OCI-LY1 (cell line): Measurements from ENCODE around the gene LRMDA.

ENCODE experiments used
- H2AFZ ChIP-seq: fragments of 200-600 bp; sonication (generic), shearing (Covaris generic); 2 replicates; pipeline ENCODE4 v1.6.0; 2014; ENCODE audit warnings: antibody characterized with exemption, mild to moderate bottlenecking, low read length
- H3F3A ChIP-seq: fragments of 200-600 bp; sonication (generic), shearing (Covaris generic); 2 replicates; pipeline ENCODE4 v1.6.0; 2014; ENCODE audit warnings: mild to moderate bottlenecking, antibody characterized with exemption, low read length, moderate library complexity; ENCODE audit not compliant: insufficient read depth
- H3K27ac ChIP-seq: fragments of 200-600 bp; sonication (generic); 2 replicates; pipeline ENCODE4 v1.5.1; 2014; ENCODE audit warnings: low read length, mixed run types, mild to moderate bottlenecking, low read depth; ENCODE audit not compliant: poor library complexity, severe bottlenecking
- H3K27me3 ChIP-seq: fragments of 200-600 bp; sonication (generic); 2 replicates; pipeline ENCODE4 v1.6.0; 2014; ENCODE audit warnings: antibody characterized with exemption, mild to moderate bottlenecking, low read length, moderate library complexity; ENCODE audit not compliant: insufficient read depth
- H3K36me3 ChIP-seq: fragments of 200-600 bp; sonication (generic); 2 replicates; pipeline ENCODE4 v1.6.1; 2014; ENCODE audit warnings: mild to moderate bottlenecking, antibody characterized with exemption, low read length, moderate library complexity, mixed read lengths; ENCODE audit not compliant: insufficient read depth
- H3K4me1 ChIP-seq: fragments of 200-600 bp; sonication (generic); 2 replicates; pipeline ENCODE4 v1.5.1; 2014; ENCODE audit warnings: mild to moderate bottlenecking, low read length, moderate library complexity; ENCODE audit not compliant: insufficient read depth, severe bottlenecking
- H3K4me2 ChIP-seq: fragments of 200-600 bp; sonication (generic), shearing (Covaris generic); 2 replicates; pipeline ENCODE4 v1.6.1; 2014; ENCODE audit warnings: low read length
- H3K4me3 ChIP-seq: fragments of 200-600 bp; sonication (generic); 2 replicates; pipeline ENCODE4 v1.5.1; 2014; ENCODE audit warnings: low read length, low read depth, mild to moderate bottlenecking, mixed read lengths; ENCODE audit not compliant: poor library complexity, severe bottlenecking
- H3K79me2 ChIP-seq: fragments of 200-600 bp; shearing (Covaris generic); 2 replicates; pipeline ENCODE4 v1.6.1; 2016; ENCODE audit warnings: mixed run types, low read length, mixed read lengths; ENCODE audit not compliant: insufficient read depth
- H3K9ac ChIP-seq: fragments of 200-600 bp; sonication (generic), shearing (Covaris generic); 2 replicates; pipeline ENCODE4 v1.6.1; 2014; ENCODE audit warnings: mild to moderate bottlenecking, low read length, mixed read lengths
- H3K9me2 ChIP-seq: fragments of 200-600 bp; sonication (generic), shearing (Covaris generic); 2 replicates; pipeline ENCODE4 v1.6.1; 2014; ENCODE audit warnings: low read depth, mild to moderate bottlenecking, low read length, mixed read lengths
- H3K9me3 ChIP-seq: fragments of 200-600 bp; shearing (Covaris generic); 2 replicates; pipeline ENCODE4 v1.6.1; 2014; ENCODE audit warnings: low read length, mixed read lengths
- H4K20me1 ChIP-seq: fragments of 200-600 bp; sonication (generic), shearing (Covaris generic); 2 replicates; pipeline ENCODE4 v1.6.0; 2016; ENCODE audit warnings: mild to moderate bottlenecking, low read length; ENCODE audit not compliant: insufficient read depth
- CTCF ChIP-seq: fragments of 200-600 bp; sonication (generic), shearing (Covaris generic); IDR thresholded peaks from 2 replicates; pipeline ENCODE4 v1.5.1; 2017; ENCODE audit warnings: mild to moderate bottlenecking, antibody characterized with exemption, low read length, moderate library complexity, mixed read lengths
- EZH2 ChIP-seq: fragments of 200-600 bp; sonication (generic), shearing (Covaris generic); IDR thresholded peaks from 2 replicates; pipeline ENCODE4 v1.8.0; 2017; ENCODE audit warnings: borderline replicate concordance, mixed run types, mild to moderate bottlenecking, antibody characterized with exemption, low read length, moderate library complexity, mixed read lengths

Gene LRMDA

GRCh38 chr10:75569506-75569905, 138.1 kb downstream of the LRMDA start:
- H3K79me2 ChIP-seq = no peaks in the 10 kb centered on the region
- no peak overlapping the region for H3K9ac ChIP-seq
- H3K27me3 ChIP-seq = no peaks in the 10 kb centered on the region
- H4K20me1 ChIP-seq = no peaks in the 10 kb centered on the region
- H3K4me1 ChIP-seq = no peaks in the 10 kb centered on the region
- no peaks in the 10 kb centered on the region for H3K36me3 ChIP-seq
- no peaks in the 10 kb centered on the region for H3F3A ChIP-seq
- 0 out of 2 replicates have a peak, but pooled peaks cover 3% of the 10 kb centered on the region for H3K9me3 ChIP-seq
- H3K9me2 ChIP-seq = no peaks in the 10 kb centered on the region
- no peak overlapping the region for H3K27ac ChIP-seq
- H2AFZ ChIP-seq = no peak overlapping the region
- H3K4me2 ChIP-seq = no peak overlapping the region
- H3K4me3 ChIP-seq = no peak overlapping the region
- no peak for TF ChIP-seq CTCF
- TF ChIP-seq EZH2 = no peak

- Histone ChIP-seq H3K9me3 (0 out of 2 replicates have a peak, but pooled peaks cover 3% of the 10 kb centered on the region), H3F3A (no peaks in the 10 kb centered on the region)
- TF ChIP-seq EZH2 (no peak), CTCF (no peak)
Observed at GRCh38 chr10:75572478-75572877, 141.1 kb downstream of the LRMDA start.

GRCh38 chr10:75575940-75576339, 144.5 kb downstream of the LRMDA start:
- Histone ChIP-seq H3K27ac (no peak overlapping the region), H3K4me1 (no peaks in the 10 kb centered on the region), H3K4me2 (no peak overlapping the region), H3K9ac (no peak overlapping the region), H4K20me1 (no peaks in the 10 kb centered on the region), H3K27me3 (no peaks in the 10 kb centered on the region), H3K4me3 (no peak overlapping the region), H3K9me2 (no peaks in the 10 kb centered on the region), H3K79me2 (no peaks in the 10 kb centered on the region), H3K9me3 (0 out of 2 replicates have a peak, but pooled peaks cover 3% of the 10 kb centered on the region), H2AFZ (no peak overlapping the region), H3F3A (no peaks in the 10 kb centered on the region), H3K36me3 (no peaks in the 10 kb centered on the region)
- no peak for TF ChIP-seq CTCF
- TF ChIP-seq EZH2 = no peak

More at GRCh38 chr10:75572478-75572877, 141.1 kb downstream of the LRMDA start:
- Histone ChIP-seq H2AFZ (no peak overlapping the region), H3K4me3 (no peak overlapping the region), H4K20me1 (no peaks in the 10 kb centered on the region), H3K79me2 (no peaks in the 10 kb centered on the region), H3K27ac (no peak overlapping the region), H3K36me3 (no peaks in the 10 kb centered on the region), H3K4me2 (no peak overlapping the region), H3K9ac (no peak overlapping the region), H3K9me2 (no peaks in the 10 kb centered on the region), H3K27me3 (no peaks in the 10 kb centered on the region), H3K4me1 (no peaks in the 10 kb centered on the region)
